ENCODE data around the gene INTS13. TPM values are rescaled to one million over a fixed set of nuclear protein-coding genes. Genes with fewer than 3 reads are reported as not detected.
A peak's percentile ranks its signal among the peaks of the same experiment; 100 is the strongest.

INTS13 gene
- total and polyA plus RNA-seq, 5 donors, result 14.7 to 19.8 (median 15.8) TPM

DNA sequence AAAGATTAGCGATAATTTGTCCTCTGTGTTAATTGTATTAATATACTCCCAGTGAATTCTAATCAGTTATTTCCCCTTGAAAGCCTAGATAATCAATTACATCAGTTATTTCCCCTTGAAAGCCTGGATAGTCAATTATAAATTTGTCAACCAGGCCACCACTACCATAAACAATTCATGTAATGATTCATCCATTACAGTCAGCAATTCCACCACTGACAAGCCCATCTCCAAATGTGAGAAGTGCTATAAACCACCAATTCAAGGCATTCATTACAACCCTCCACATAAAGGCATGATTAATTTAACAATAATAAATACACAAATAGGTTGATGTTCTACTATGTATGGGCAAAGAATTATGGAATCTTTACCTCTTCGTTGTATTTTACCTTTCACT is 40.9 kb downstream of the INTS13 start:
- Histone ChIP-seq H3K27me3 (ENCODE audit: control insufficient read depth, insufficient read depth) (no peaks in the 10 kb centered on the region), H3K4me3 (ENCODE audit: low read length) (no peak overlapping the region), H3K4me1 (ENCODE audit: control insufficient read depth, insufficient read depth, low read length) (no peaks in the 10 kb centered on the region), H3K27ac (ENCODE audit: low read length) (no peak overlapping the region), H3K9me3 (ENCODE audit: control insufficient read depth, low read length) (no peaks in the 10 kb centered on the region)
- DNase-seq (no peak), ATAC-seq (no peak)
- intact Hi-C loops (cut with DNase I), result no loop called here
- 96% methylated on average over 2 of the region's 2 CpGs for WGBS

DNA sequence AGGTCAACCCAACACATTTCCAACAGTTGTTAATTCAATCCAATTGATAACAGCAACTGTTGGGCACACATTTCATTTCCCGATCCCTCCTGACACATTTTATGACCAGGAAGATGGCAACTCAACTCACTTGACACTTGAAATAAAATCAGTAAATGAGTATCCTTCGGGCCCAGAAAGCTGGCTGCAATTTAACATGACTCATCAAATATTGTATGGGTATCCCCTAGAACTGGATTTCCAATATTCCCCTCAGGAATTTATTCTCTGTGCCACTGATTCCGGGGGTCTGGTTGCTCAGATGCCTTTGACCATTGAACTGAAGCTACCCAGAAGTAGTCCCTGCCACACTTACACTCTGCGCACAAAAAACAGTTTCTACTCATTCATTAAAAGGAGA is 42.1 kb downstream of the INTS13 start:
- no peak for ATAC-seq
- Histone ChIP-seq H3K9me3 (ENCODE audit: control insufficient read depth, low read length) (no peaks in the 10 kb centered on the region), H3K27ac (ENCODE audit: low read length) (no peak overlapping the region), H3K4me1 (ENCODE audit: control insufficient read depth, insufficient read depth, low read length) (no peaks in the 10 kb centered on the region), H3K4me3 (ENCODE audit: low read length) (no peak overlapping the region), H3K27me3 (ENCODE audit: control insufficient read depth, insufficient read depth) (no peaks in the 10 kb centered on the region)
- no peak for DNase-seq
- 92% methylated on average over 4 of the region's 4 CpGs for WGBS
- intact Hi-C loops (cut with DNase I), result no loop called here

DNA sequence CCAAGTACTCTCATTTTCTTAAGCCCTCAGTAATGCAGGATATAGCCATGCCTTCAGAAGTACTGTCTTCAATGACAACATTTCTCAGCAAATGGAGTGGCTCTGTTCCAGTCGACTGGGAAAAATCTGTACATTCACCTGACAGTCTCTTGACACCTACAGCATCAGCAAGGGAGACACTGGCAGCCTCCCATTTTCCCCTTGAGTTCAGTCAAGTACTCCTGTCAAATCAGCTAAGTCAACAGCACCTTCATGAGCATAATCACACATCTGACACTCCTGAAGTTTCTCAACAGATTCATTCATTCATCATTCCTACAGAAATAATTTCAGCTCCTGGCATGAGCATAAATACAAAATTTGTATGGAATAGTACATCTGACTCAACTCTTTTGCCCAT is 46.1 kb downstream of the INTS13 start:
- no peaks in the 10 kb centered on the region for H3K4me1 ChIP-seq (ENCODE audit: control insufficient read depth, insufficient read depth, low read length)
- no peak overlapping the region for H3K4me3 ChIP-seq (ENCODE audit: low read length)
- H3K9me3 ChIP-seq (ENCODE audit: control insufficient read depth, low read length), result no peaks in the 10 kb centered on the region
- 61% methylated on average over 1 of the region's 1 CpG for WGBS
- no peaks in the 10 kb centered on the region for H3K27me3 ChIP-seq (ENCODE audit: control insufficient read depth, insufficient read depth)
- DNase-seq (no peak), ATAC-seq (no peak)
- intact Hi-C loops (cut with DNase I), result no loop called here
- H3K27ac ChIP-seq (ENCODE audit: low read length), result no peak overlapping the region

DNA sequence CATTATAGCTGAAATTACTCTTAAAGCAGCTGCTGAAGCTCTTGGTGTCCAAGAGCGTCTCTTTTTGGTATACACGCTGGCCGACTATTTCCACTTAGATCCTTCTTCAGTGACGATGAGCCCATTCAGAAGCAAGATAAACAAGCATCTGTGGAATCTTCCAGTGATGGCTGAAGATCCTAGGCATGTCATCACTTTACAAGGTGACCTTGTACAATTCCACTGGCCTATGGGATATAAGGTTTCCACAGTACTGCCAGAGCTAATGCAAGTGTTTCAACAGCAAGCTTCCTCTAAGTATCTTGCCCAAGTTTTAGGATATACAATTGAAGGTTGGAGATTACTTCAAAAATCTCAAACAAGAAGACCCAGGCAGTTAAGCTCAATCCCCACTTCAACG is 47.0 kb downstream of the INTS13 start:
- Histone ChIP-seq H3K4me1 (ENCODE audit: control insufficient read depth, insufficient read depth, low read length) (no peaks in the 10 kb centered on the region), H3K9me3 (ENCODE audit: control insufficient read depth, low read length) (no peaks in the 10 kb centered on the region), H3K4me3 (ENCODE audit: low read length) (no peak overlapping the region), H3K27me3 (ENCODE audit: control insufficient read depth, insufficient read depth) (no peaks in the 10 kb centered on the region), H3K27ac (ENCODE audit: low read length) (no peak overlapping the region)
- DNase-seq, result no peak
- intact Hi-C loops (cut with DNase I), result no loop called here
- WGBS, result 77% methylated on average over 5 of the region's 5 CpGs
- ATAC-seq, result no peak

DNA sequence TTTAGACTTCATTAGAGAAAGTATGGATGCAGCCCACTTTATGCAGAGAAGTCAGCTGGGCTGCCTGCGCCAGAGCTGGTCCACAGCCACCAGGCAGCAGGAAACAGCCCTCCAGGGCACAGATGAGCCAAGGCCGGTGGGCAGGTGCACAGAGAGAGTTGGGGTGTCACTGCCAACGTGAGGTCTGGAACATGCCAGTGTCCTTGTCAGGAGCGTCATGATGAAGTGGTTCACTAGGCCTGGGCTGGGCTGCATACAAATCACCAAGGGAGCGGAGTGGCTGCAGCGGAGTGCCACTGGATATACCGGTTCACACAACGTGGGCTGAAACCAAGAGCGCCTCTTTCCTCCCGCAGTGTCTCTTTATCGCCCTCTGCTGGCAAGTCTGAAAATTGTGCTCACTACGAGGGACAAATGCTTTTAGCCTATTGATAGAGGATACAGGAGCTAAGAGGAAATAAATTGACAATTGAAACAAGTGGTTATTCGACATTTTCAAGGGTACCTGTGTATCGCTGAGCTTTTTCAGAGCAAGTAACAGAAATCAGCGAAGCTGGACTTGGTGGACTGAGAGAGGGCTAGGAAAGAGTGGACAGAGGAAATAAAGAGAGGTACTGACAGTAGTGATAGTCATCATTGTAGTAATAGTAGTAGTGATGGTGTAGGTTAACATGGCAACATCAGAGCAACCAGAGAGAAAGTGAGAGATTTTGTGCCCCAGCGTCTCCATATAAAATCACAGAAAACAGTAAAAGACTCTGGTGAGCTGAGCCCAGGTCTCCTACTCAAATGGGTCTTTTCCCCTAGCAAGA is 52.8 kb downstream of the INTS13 start:
- no peak overlapping the region for H3K27ac ChIP-seq (ENCODE audit: low read length)
- DNase-seq (peak; percentile 78 to 87 (median 80)), ATAC-seq (peak; percentile 93)
- WGBS, result 14% methylated on average over 16 of the region's 16 CpGs
- peaks cover 2% of the 10 kb centered on the region for H3K4me1 ChIP-seq (ENCODE audit: control insufficient read depth, insufficient read depth, low read length)
- no peak overlapping the region for H3K4me3 ChIP-seq (ENCODE audit: low read length)
- intact Hi-C loops (cut with DNase I), result loop anchor here in 3 of 4 donors (2.0 kb wide), 1 partner anchor 32 kb away; no protein-coding TSS in a partner anchor
- H3K27me3 ChIP-seq (ENCODE audit: control insufficient read depth, insufficient read depth), result no peaks in the 10 kb centered on the region
- no peaks in the 10 kb centered on the region for H3K9me3 ChIP-seq (ENCODE audit: control insufficient read depth, low read length)

DNA sequence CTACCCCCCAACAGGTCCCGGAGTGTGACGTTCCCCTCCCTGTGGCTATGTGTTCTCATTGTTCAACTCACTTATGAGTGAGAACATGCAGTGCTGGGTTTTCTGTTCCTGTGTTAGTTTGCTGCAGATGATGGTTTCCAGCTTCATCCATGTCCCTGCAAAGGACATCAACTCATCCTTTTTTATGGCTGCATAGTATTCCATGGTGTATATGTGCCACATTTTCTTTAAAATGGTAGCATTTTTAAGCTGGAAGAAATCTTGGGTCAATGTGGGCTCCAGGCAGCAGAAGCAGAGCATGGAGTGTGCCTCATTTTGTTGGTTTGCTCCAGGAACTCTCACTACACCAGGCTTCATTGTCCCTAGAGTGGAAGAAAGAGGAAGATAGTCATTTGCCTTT is 57.2 kb downstream of the INTS13 start:
- intact Hi-C loops (cut with DNase I), result no loop called here
- no peak for ATAC-seq
- no peaks in the 10 kb centered on the region for H3K9me3 ChIP-seq (ENCODE audit: control insufficient read depth, low read length)
- WGBS, result 95% methylated on average over 2 of the region's 2 CpGs
- no peak overlapping the region for H3K27ac ChIP-seq (ENCODE audit: low read length)
- H3K27me3 ChIP-seq (ENCODE audit: control insufficient read depth, insufficient read depth), result no peaks in the 10 kb centered on the region
- no peak overlapping the region for H3K4me3 ChIP-seq (ENCODE audit: low read length)
- no peak for DNase-seq
- H3K4me1 ChIP-seq (ENCODE audit: control insufficient read depth, insufficient read depth, low read length), result peaks cover 6% of the 10 kb centered on the region

DNA sequence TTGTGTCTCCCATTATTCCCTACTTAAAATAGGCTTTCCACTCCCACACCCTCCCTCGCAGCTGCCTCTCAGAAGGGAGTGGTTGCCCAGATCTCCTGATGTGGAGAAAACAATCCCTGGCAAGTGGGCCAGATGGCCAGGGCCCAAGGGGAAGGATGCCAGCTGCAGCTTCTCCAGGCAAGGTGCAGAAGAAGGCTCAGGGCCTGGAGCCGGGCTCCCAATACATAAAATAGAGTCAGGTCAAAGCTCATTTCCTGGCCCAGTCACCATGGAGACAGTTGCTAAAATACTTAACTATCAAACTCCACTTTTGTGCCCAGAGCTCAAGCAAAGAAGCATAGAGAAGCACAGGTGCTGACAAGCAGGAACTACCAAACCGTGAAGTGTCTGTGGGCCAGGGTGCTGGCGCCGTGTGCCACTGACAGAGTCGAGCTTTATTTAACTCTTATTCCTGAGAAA is 59.1 kb downstream of the INTS13 start:
- H3K27ac ChIP-seq (ENCODE audit: low read length), result no peak overlapping the region
- 18% methylated on average over 6 of the region's 6 CpGs for WGBS
- intact Hi-C loops (cut with DNase I), result no loop called here

DNA sequence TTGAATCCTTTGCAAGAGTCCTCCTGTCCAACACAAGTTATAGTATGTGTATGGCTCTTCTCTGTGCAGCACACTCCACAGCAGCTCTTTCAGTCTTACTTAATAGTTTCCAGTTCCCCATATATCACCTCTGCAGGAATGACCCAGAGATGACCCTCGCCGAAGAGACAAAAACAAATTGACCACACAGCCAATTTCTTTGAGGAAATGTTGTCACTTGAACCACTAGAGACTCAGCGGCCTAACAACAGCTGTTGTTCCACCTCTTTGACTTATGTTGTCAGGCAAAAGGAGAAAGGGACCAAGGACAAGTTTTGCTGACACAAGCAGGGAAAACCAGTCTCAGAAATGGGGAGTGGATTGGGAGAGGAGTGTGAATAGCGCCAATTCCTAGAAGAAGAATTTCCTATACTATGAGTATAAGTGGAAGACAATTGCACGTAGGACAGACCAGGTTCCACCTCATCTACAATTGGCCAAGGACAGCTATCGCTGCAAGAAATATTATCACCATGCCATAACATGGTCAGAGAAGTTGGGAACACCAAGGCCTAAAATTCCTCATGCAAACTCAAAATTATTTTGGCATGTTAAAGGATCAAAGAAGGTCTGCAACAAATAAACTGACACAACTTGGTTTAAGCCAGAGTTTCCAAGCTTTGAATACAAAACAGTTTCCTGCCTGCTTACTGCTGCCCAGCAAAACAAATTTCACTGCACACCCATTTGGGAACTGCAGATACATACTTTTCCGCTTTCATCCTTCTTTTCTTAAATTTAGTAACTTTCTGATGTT is 63.1 kb downstream of the INTS13 start:
- ATAC-seq, result no peak
- H3K4me3 ChIP-seq (ENCODE audit: low read length), result no peak overlapping the region
- intact Hi-C loops (cut with DNase I), result no loop called here
- H3K4me1 ChIP-seq (ENCODE audit: control insufficient read depth, insufficient read depth, low read length), result peaks cover 8% of the 10 kb centered on the region
- H3K27ac ChIP-seq (ENCODE audit: low read length), result no peak overlapping the region
- no peak for DNase-seq
- WGBS, result 70% methylated on average over 7 of the region's 7 CpGs
- H3K9me3 ChIP-seq (ENCODE audit: control insufficient read depth, low read length), result no peaks in the 10 kb centered on the region
- no peaks in the 10 kb centered on the region for H3K27me3 ChIP-seq (ENCODE audit: control insufficient read depth, insufficient read depth)

More for the DNA sequence above, 59.1 kb downstream of the INTS13 start:
- Histone ChIP-seq H3K4me3 (ENCODE audit: low read length) (no peak overlapping the region), H3K27me3 (ENCODE audit: control insufficient read depth, insufficient read depth) (no peaks in the 10 kb centered on the region), H3K4me1 (ENCODE audit: control insufficient read depth, insufficient read depth, low read length) (peaks cover 4% of the 10 kb centered on the region), H3K9me3 (ENCODE audit: control insufficient read depth, low read length) (no peaks in the 10 kb centered on the region)
- peak; percentile 79 to 91 (median 90) for DNase-seq
- peak; percentile 95 for ATAC-seq

DNA sequence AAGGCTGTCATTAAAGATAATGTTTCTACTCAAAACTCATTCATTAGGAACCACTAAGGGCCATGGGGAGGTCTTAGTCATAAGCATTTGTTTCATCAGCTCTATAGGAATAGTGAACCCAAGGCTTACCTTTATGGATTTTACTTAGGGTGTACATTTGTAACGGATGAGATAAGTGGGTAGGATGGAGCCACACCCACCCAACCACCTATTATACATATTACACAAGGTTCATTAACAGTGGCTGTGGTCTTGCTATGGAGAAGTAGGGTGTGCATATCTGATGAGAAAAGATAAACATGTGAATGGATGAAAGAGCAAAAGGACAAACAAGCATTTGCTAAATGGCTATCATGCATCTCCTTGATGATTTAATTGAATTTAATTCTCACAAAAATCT is 65.2 kb downstream of the INTS13 start:
- Histone ChIP-seq H3K4me3 (ENCODE audit: low read length) (no peak overlapping the region), H3K27ac (ENCODE audit: low read length) (no peak overlapping the region), H3K9me3 (ENCODE audit: control insufficient read depth, low read length) (no peaks in the 10 kb centered on the region), H3K4me1 (ENCODE audit: control insufficient read depth, insufficient read depth, low read length) (peaks cover 4% of the 10 kb centered on the region), H3K27me3 (ENCODE audit: control insufficient read depth, insufficient read depth) (no peaks in the 10 kb centered on the region)
- no peak for ATAC-seq
- no peak for DNase-seq
- 81% methylated on average over 1 of the region's 1 CpG for WGBS
- intact Hi-C loops (cut with DNase I), result no loop called here

DNA sequence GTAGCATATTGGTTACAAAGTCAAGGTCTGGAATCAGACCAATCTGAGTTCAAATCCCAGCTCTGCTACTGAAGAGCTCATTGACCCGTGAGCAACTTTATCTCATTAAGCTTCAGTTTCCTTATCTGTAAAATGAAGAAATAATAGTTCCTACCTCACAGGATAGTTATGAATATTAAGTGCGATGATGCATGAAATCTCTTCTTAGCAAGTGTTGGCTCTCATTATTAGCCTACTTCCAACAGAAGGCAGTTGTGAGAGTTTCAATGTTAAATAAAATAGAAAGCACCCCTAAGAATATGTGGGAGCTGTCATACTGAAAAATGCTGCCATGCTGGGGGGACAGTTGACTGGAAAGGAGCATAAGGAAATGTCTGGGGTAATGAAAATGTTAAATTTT is 65.8 kb downstream of the INTS13 start:
- no peak overlapping the region for H3K27ac ChIP-seq (ENCODE audit: low read length)
- DNase-seq, result no peak
- intact Hi-C loops (cut with DNase I), result no loop called here
- no peaks in the 10 kb centered on the region for H3K27me3 ChIP-seq (ENCODE audit: control insufficient read depth, insufficient read depth)
- WGBS, result 63% methylated on average over 2 of the region's 2 CpGs
- no peak overlapping the region for H3K4me3 ChIP-seq (ENCODE audit: low read length)
- no peaks in the 10 kb centered on the region for H3K9me3 ChIP-seq (ENCODE audit: control insufficient read depth, low read length)
- peaks cover 4% of the 10 kb centered on the region for H3K4me1 ChIP-seq (ENCODE audit: control insufficient read depth, insufficient read depth, low read length)
- no peak for ATAC-seq
